ENCODE results near the gene APPL2. TPM values are rescaled to one million over a fixed set of nuclear protein-coding genes. Genes with fewer than 3 reads are reported as not detected.

APPL2 gene
- 10 to 100 TPM in 11 of 12 donors, not detected in 1; 21.7 to 65.5 (median 33.5) TPM for polyA plus RNA-seq (ENCODE audit: insufficient read length in 12 of 12)
- long read RNA-seq, donor 1, transcript APPL2-201 (21 exons, 3,239 nt) = major isoform, 11 of 14 reads
- long read RNA-seq, donor 1, partial matches to known transcripts = 0 of 14 reads
- long read RNA-seq, donor 1, other reads (novel, unspliced or antisense) = 0 of 14 reads
- long read RNA-seq, donor 2, partial matches to known transcripts = 0 of 2 reads
- long read RNA-seq, donor 2, other reads (novel, unspliced or antisense) = 0 of 2 reads
- long read RNA-seq, donor 3 = 0 reads
- long read RNA-seq, donor 4, partial matches to known transcripts = 0 of 1 reads
- long read RNA-seq, donor 4, other reads (novel, unspliced or antisense) = 0 of 1 reads
- long read RNA-seq, donor 5 = 0 reads
- long read RNA-seq, donor 6, partial matches to known transcripts = 0 of 1 reads
- long read RNA-seq, donor 6, other reads (novel, unspliced or antisense) = 0 of 1 reads
- long read RNA-seq, donor 7 = 0 reads
- long read RNA-seq, donor 8, partial matches to known transcripts = 0 of 2 reads
- long read RNA-seq, donor 8, other reads (novel, unspliced or antisense) = 0 of 2 reads
- long read RNA-seq, donor 9 = 0 reads
- long read RNA-seq, donor 10, partial matches to known transcripts = 0 of 1 reads
- long read RNA-seq, donor 10, other reads (novel, unspliced or antisense) = 0 of 1 reads
- long read RNA-seq, donor 11, partial matches to known transcripts = 0 of 1 reads
- long read RNA-seq, donor 11, other reads (novel, unspliced or antisense) = 0 of 1 reads

- peak; percentile 90 for DNase-seq
Measured at GRCh38 chr12:105235732-105236476, at the start of gene APPL2. Gene APPL2 (minus strand): TSS chr12:105236174. CDS start chr12:105236012, 162 bp downstream.

GRCh38 chr12:105285378-105285777, 49.4 kb upstream of the APPL2 start:
- DNase-seq = no peak

- no peak for DNase-seq
Measured at GRCh38 chr12:105281694-105282049, 45.7 kb upstream of the APPL2 start.

DNA sequence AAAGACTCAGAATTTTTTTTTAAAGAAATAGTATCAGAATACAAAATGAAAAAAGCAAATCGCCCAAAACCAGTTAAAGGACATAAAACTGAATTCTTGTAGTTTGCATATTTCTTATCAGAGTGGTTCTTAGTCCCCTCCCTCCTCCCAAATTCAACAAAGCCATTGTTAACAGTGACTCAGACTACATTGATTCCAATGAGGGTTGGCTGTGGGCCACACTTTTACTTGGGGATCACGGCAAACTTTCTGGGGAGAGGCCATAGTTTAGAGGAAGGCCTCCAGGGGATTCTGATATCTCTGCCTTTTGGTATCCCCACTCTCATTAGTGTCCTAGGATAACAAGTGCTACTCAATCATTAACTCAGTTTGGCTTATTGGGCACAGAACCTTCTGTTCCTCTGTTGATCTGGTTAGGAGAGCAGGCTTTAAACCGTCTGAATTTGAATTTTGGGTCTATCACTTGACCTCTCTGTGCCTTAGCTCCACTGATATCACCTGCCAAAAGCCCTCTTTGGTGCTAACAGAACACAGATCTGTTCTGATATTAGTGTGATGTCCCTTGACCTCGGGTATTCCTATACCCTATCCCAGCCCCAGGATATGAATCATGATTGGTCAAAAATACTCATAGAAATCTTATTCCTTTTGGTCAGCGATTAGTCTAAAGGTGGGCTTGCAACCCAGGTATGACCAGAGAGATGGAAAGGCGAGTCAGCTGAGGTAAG, 45.2 kb upstream of the APPL2 start:
- no peak for DNase-seq

DNA sequence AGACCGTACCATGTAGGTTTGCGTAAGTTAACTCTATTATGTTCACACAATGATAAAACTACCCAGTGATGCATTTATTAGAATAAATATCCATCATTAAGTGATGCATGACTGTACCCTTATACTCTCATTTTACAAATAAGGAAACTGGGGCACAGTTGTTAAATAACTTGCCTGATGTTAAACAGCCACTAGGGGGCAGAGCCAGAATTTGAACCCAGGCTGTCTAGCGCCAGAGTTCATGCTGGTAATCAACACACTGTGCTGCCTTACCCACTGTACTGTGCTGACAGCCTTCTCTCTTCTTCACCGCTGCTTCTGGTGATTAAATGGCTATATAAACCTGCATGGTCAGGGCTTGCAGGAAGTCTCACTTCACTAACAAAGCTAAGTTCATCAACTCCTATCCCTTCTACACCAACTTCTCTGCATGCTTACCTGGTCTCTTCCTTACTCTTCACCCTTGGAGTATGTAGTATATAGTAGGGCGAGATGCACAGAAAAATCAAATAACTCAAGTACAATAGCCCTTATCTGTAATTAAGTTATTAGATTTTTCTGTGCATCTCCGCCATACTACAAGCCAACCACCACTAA, 43.6 kb upstream of the APPL2 start:
- peak; percentile 8 for DNase-seq

DNA sequence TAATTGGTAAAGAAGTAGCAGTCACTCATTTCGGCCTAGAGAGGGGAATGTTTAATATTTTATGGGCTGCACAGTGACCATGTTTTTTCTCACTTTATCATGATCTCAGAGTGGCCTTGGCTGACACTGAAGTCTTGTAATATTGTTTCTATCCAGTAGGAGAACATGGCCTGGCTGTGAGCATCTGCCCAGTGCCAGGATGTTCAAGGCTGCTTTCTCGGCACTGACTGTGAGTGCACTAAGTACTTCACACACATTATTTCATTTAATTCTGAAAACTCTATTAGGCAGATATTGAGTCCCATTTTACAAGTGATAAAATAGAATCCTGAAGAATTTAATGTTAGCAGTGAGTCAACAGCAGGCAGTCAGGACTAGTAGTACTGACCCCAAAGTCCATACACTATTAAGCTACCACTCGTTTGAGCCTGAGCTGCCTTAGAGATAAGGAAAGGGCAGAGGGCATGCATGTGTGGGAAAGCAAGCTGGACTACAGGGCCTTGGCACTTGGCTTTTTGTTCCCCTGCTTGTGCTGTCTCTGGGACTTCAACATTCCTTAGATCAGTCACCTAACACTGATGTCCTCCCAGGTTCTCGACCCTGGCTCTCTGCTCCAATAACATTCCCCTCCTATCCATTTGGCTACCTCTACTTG, 42.2 kb upstream of the APPL2 start:
- DNase-seq = no peak

DNA sequence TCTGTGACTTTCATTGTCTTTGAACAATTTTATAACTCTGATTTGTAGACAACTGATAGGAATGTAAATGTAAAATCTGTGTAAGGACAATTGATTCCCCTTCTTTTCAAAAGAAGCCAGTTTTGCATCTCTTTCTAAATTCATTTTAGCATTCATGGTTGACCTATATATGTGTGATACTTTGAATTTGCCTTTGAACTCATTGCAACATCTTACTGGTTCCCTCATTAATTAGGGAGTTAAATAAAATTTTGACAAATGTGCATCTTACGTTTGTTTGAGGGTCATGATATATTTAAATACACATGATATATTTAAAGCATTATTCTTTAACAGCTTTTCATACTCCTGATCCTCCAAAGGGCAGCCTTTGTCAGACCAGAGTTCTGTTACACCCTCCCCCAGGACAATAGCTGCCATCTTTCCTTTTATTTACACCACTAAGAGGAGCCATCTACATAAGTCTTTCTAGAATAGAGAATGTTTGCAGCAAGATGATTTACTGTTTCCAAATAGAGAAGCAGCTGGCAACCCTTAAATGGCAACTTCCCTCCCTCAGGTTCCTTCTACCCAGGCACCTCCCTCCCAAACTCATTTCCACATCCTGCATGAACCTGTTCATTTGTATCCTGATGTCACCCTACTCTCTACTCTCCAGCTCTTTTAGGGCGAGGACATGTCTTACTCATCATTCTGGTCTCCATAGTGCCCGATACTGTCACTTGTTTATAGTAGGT, 40.2 kb upstream of the APPL2 start:
- no peak for DNase-seq

DNA sequence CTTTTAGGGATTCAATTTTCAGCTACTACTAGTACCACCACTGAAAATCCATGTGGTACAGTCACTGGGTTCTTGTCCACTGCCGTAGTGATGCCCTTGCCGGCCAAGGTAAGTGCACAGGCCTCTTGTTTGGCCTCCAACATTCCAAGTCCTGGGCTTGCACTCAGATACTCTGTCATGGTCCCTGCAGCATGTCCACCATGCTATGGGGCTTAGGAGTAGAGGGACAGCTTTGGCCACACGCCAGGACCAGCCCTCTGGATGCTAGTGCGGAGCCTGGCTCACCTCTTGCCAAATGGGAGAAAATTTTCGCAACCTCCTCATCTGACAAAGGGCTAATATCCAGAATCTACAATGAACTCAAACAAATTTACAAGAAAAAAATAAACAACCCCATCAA, 38.6 kb upstream of the APPL2 start:
- DNase-seq = no peak

DNA sequence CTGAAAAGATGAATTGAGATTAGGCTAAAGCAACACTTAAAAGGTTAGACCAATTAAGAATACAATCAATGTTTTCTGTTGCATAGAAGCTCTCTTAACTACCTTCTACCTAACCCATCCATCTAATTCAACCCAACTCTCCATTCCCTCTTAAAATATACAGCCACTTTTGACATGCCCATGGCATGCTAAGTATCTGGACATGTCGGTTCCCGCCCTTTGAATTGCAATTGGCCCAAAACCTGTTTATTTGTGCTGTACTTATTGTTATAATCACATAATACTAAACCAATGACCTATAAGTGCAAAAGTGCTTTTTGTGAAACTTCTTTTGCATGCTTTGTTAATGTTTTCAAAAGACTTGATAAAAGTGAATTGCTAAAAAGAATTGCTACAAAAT, 37.6 kb upstream of the APPL2 start:
- no peak for DNase-seq

GRCh38 chr12:105272814-105273416, 36.9 kb upstream of the APPL2 start:
- no peak for DNase-seq

DNA sequence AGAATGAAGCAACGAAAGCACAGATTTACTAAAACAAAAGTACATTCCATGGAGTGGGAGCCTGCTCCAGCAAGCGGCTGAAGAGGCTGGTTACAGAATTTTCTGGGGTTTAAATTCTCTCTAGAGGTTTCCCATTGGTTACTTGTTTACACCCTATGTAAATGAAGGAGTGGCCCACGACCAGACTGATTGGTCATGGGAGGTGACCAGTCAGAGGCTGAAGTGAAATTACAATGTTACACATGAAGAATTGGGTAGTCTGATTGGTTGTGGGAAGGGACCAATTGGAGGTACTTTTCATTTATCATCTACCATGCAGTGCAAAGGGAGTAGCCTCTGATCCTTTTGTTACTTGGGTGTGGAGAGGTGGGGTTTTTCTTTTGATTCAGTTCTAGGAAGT, 36.2 kb upstream of the APPL2 start:
- DNase-seq = no peak

DNA sequence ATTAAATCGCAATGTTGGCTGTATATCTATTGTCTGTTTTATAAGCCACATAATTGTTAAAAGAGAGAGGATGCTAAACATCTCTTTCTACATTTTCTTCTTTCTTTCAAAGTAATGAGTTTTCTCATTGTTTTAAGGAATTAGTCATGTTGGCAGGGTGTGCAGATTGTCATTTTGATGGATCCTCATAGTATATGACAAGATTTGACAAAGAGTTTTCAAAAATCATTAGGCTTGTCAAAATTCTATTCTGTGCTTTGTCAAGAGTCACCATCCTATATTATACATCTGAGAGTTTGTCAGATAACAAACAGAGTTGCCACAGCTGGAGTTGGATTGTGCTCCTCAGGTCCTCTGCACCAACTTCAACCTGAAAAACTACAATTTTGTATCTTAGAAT, 35.4 kb upstream of the APPL2 start:
- no peak for DNase-seq

DNA sequence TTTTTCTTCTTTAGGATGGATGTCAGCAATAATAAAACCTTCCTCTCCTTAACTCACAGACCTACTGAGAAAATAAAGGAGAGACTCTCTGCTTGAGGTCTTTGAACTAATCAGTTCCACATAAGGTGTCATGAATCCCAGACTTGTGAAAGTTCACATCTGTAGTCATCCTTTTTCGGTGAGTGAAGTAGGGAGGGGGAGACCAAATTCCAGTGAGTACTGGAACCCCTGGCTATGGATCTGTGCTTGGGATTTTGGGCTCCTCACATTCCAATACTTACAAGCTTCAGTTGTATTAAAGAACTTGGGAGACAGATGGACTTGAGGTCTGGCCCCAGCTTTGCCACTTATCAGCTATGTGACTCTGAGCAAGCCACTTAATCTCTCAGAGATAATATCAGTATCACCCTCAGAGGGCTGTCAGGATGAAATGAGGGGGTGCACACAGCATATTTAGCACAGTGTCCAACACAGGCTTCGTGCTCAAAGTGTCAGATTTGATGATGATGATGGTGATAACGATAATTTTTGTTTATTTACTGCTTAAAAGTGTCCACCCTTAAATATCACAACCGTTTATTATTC, 34.8 kb upstream of the APPL2 start:
- no peak for DNase-seq

GRCh38 chr12:105267711-105268110, 31.7 kb upstream of the APPL2 start:
- DNase-seq = no peak

DNA sequence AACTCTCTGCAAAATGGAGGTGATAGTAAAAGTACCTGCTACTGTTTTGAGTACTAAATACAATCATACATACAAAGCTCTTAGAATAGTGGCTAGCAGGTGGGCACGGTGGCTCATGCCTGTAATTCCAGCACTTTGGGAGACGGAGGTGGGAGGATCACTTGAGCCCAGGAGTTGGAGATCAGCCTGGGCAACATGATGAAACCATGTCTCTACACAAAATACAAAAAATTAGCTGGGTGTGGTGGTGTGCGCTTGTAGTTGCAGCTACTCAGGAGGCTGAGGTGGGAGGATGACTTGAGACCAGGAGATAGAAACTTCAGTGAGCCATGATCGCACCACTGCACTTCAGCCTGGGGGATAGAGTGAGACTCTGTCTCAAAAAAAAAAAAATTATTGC, 28.8 kb upstream of the APPL2 start:
- DNase-seq = no peak

GRCh38 chr12:105262461-105263184, 26.6 kb upstream of the APPL2 start:
- no peak for DNase-seq

- DNase-seq = no peak
Measured at GRCh38 chr12:105261010-105261409, 25.0 kb upstream of the APPL2 start.

DNA sequence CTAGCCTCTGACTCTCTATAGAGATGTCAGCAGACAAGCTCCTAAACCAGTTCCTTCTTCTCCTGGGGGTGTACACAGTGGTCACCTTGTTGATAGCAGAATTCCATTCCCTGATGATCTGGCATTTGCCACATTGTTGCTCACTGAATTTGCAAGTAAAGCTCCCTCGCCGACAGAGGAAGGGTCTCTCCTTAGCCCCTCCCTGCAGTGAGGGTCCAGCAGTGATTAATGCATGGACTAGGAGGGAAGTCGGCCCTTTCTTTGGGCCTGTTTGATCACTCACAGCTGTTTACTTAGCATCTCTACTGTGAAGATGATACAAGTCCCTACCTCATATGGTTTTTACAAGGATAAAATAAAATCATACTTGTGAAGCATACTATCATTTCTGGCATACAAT, 23.3 kb upstream of the APPL2 start:
- no peak for DNase-seq

DNA sequence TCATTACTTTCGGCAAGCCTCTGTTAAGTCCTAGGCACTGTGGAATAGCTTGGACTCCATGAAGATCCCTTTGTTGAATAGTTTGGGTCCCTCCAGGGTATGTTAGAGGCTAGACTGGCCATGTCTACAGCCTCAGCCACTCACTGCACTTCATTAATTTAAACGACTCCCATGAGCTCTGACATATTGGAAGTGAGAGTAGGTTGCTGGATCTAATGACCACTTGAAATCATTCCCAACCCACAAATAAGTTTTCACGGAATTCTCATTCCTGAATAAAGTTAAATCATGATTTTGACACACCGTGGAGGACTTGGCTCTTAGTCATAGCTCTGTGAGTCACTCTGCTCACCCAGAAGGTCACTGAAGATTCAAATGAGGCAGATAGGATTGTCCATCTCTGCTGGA, 21.4 kb upstream of the APPL2 start:
- DNase-seq = no peak

Data from muscle of arm (tissue), 14 donors.